Measurements from ENCODE around the gene ADAM15. TPM values are rescaled to one million over a fixed set of nuclear protein-coding genes. Genes with fewer than 3 reads are reported as not detected.
A peak's percentile ranks its signal among the peaks of the same experiment; 100 is the strongest.

ADAM15 gene
- total RNA-seq, 4 donors from 2014 or later = 135 to 194 (median 183) TPM

GRCh38 chr1:155052439-155053395, 1.6 kb downstream of the ADAM15 start:
- intact Hi-C loops (cut with DNase I) = no loop called here
- no peak for DNase-seq
- Histone ChIP-seq H3K27ac (peak overlapping the region; percentile 94 to 98 (median 98)), H3K4me3 (peak overlapping the region; percentile 65 to 93 (median 88)), H3K27me3 (no peaks in the 10 kb centered on the region), H3K4me1 (peaks cover 26 to 64% (median 32%) of the 10 kb centered on the region in 3 donors), H3K9me3 (no peaks in the 10 kb centered on the region), H3K36me3 (peaks cover 19 to 50% (median 37%) of the 10 kb centered on the region in 3 donors)
- TF ChIP-seq POLR2A (IDR thresholded peaks at IDR 0.05) = no peak
- TF ChIP-seq, protein P1, sequence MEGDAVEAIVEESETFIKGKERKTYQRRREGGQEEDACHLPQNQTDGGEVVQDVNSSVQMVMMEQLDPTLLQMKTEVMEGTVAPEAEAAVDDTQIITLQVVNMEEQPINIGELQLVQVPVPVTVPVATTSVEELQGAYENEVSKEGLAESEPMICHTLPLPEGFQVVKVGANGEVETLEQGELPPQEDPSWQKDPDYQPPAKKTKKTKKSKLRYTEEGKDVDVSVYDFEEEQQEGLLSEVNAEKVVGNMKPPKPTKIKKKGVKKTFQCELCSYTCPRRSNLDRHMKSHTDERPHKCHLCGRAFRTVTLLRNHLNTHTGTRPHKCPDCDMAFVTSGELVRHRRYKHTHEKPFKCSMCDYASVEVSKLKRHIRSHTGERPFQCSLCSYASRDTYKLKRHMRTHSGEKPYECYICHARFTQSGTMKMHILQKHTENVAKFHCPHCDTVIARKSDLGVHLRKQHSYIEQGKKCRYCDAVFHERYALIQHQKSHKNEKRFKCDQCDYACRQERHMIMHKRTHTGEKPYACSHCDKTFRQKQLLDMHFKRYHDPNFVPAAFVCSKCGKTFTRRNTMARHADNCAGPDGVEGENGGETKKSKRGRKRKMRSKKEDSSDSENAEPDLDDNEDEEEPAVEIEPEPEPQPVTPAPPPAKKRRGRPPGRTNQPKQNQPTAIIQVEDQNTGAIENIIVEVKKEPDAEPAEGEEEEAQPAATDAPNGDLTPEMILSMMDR (IDR thresholded peaks at IDR 0.05) = peak in 4 of 6 experiments; percentile 13 to 48 (median 24)
- WGBS, 2 donors = 28 to 30% methylated on average over 6 to 8 of the region's 12 CpGs

DNA sequence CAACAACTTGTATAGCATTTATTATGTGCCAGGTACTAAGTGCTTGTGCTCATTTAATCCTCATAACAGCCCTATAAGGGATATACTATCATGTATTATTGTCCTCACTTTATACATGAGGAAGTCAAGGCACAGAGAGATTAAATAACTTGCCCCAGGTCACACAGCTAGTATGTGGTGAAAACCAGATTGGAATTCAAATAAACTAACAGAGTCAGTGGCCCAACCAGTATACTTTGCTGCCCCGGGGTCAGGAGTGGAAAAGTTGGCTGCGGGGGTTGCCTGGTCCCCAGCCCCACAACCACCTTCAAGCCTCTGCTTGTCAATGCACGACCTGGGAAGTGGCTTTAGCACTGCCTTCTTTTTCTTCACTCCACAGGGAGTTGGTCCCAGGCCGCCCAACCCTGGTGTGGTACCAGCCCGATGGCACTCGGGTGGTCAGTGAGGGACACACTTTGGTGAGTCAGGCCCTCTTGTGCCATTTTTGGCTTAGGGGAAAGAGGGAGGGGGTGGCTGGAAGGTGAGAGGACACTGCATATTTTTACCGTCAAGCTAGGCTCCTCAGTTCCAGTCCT, 2.5 kb downstream of the ADAM15 start:
- peak overlapping the region; percentile 15 to 98 (median 98) for H3K27ac ChIP-seq
- WGBS, 2 donors = 62 to 72% methylated on average over 3 to 7 of the region's 7 CpGs
- H3K4me3 ChIP-seq = peak overlapping the region in 1 of 4 donors; percentile 91
- peaks cover 19 to 59% (median 46%) of the 10 kb centered on the region in 3 donors for H3K36me3 ChIP-seq
- H3K9me3 ChIP-seq = no peaks in the 10 kb centered on the region
- H3K4me1 ChIP-seq = peaks cover 26 to 56% (median 32%) of the 10 kb centered on the region in 3 donors
- H3K27me3 ChIP-seq = no peaks in the 10 kb centered on the region
- intact Hi-C loops (cut with DNase I) = no loop called here
- no peak for DNase-seq
- TF ChIP-seq, protein P1 (IDR thresholded peaks at IDR 0.05) = no peak
- no peak for TF ChIP-seq POLR2A (IDR thresholded peaks at IDR 0.05)

DNA sequence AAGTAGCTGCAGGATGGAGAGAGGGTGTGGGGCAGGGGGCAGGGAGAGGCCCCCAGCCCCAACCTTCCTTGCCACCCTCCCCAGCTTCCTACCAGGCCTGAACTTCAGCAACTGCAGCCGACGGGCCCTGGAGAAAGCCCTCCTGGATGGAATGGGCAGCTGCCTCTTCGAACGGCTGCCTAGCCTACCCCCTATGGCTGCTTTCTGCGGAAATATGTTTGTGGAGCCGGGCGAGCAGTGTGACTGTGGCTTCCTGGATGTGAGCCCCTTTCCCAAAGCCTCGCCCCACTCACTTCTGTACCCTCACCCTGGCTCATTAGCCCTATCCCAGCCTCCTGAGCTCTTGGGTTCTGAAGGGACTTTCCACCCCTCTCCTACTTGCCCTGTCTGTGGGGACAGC, 6.0 kb downstream of the ADAM15 start:
- no peaks in the 10 kb centered on the region for H3K9me3 ChIP-seq
- H3K4me1 ChIP-seq = peaks cover 19 to 39% (median 30%) of the 10 kb centered on the region in 3 donors
- no peak overlapping the region for H3K4me3 ChIP-seq
- no peak for DNase-seq
- H3K27me3 ChIP-seq = no peaks in the 10 kb centered on the region
- TF ChIP-seq, protein P1 (IDR thresholded peaks at IDR 0.05) = no peak
- TF ChIP-seq POLR2A (IDR thresholded peaks at IDR 0.05) = no peak
- intact Hi-C loops (cut with DNase I) = no loop called here
- WGBS, 2 donors = 97 to 100% methylated on average over 3 to 4 of the region's 8 CpGs
- peaks cover 19 to 92% (median 54%) of the 10 kb centered on the region in 3 donors for H3K36me3 ChIP-seq
- H3K27ac ChIP-seq = no peak overlapping the region

DNA sequence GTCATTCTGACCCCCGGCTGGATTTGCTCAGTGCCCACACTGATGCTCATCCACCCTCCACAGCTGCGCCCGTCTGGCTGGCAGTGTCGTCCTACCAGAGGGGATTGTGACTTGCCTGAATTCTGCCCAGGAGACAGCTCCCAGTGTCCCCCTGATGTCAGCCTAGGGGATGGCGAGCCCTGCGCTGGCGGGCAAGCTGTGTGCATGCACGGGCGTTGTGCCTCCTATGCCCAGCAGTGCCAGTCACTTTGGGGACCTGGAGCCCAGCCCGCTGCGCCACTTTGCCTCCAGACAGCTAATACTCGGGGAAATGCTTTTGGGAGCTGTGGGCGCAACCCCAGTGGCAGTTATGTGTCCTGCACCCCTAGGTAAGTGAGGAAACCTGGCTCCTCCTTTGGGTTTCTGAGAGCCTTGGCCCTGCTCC, 6.7 kb downstream of the ADAM15 start:
- Histone ChIP-seq H3K27ac (no peak overlapping the region), H3K4me1 (peaks cover 23 to 39% (median 30%) of the 10 kb centered on the region in 3 donors), H3K4me3 (no peak overlapping the region), H3K9me3 (no peaks in the 10 kb centered on the region), H3K27me3 (no peaks in the 10 kb centered on the region), H3K36me3 (peaks cover 19 to 95% (median 54%) of the 10 kb centered on the region in 3 donors)
- TF ChIP-seq, protein P1 (IDR thresholded peaks at IDR 0.05) = peak in 1 of 6 experiments; percentile 18
- TF ChIP-seq POLR2A (IDR thresholded peaks at IDR 0.05) = no peak
- intact Hi-C loops (cut with DNase I) = no loop called here
- WGBS, 2 donors = 90 to 100% methylated on average over 4 to 5 of the region's 13 CpGs
- DNase-seq = no peak
